Esophagus squamous epithelium (tissue), 5 donors: ENCODE data around the gene SDHB. TPM values are rescaled to one million over a fixed set of nuclear protein-coding genes. Genes with fewer than 3 reads are reported as not detected.

Source experiments
- DNase-seq: peaks from one replicate; lab custom pipeline; 2025; lab: John Stamatoyannopoulos, UW
- H3K27ac ChIP-seq, 4 donors: fragments of 200-600 bp; sonication (generic); one replicate each; pipeline ENCODE4 v1.5.1; 2016 to 2019; ENCODE audit warnings: mild to moderate bottlenecking in 1 of 4
- H3K27me3 ChIP-seq, 4 donors: fragments of 200-600 bp; sonication (generic); 1 replicate in 3 of 4; 2 replicates in 1 of 4; pipeline versions ENCODE4 v1.5.1 to v1.6.0; 2017 to 2021; ENCODE audit warnings: antibody characterized with exemption in 1 of 4
- H3K36me3 ChIP-seq, 3 donors: fragments of 200-600 bp; sonication (generic); one replicate each; pipeline ENCODE4 v1.5.1; 2016 to 2019
- H3K4me1 ChIP-seq, 3 donors: fragments of 200-600 bp; sonication (generic); one replicate each; pipeline ENCODE4 v1.5.1; 2017 to 2019
- H3K4me3 ChIP-seq, 4 donors: fragments of 200-600 bp; sonication (generic); 1 replicate in 3 of 4; 2 replicates in 1 of 4; pipeline ENCODE4 v1.5.1; 2016 to 2019; ENCODE audit warnings: mild to moderate bottlenecking in 2 of 4, moderate library complexity in 1 of 4
- H3K9me3 ChIP-seq, 3 donors: fragments of 200-600 bp; sonication (generic); one replicate each; pipeline ENCODE4 v1.5.1; 2016 to 2019
- POLR2A ChIP-seq, 4 donors: fragments of 450-650 bp; IDR thresholded peaks; one replicate each; pipeline ENCODE4 v1.6.1; 2017; ENCODE audit warnings: antibody characterized with exemption in 4 of 4, mild to moderate bottlenecking in 4 of 4, moderate library complexity in 3 of 4
- WGBS, 2 donors: methylation state at CpG; one replicate each; pipeline ENCODE4 v1.1.5; 2018; 5-methylcytosine and 5-hydroxymethylcytosine counted together
- intact Hi-C: fragments of 100-400 bp; cut with DNase I; formaldehyde crosslinking; loops from one replicate; pipeline ENCODE4 v1.15.0; 2022
- total RNA-seq, 4 donors: library from RNA; depleted of rRNA; stranded (reverse); fragments of >200 nt; gene quantifications; one replicate each; pipeline ENCODE4 v1.1.0, GENCODE V29; 2016
- TF ChIP-seq, protein P1 (sequence below), 6 experiments: fragments of 450-650 bp in 4 of 6; fragments of 200-600 bp in 2 of 6; sonication (generic) in 2 of 6; IDR thresholded peaks; one replicate each; pipeline ENCODE4 v1.5.1; 2016 to 2019; ENCODE audit warnings: antibody characterized with exemption in 6 of 6, mild to moderate bottlenecking in 4 of 6, moderate library complexity in 4 of 6
- donor health status: DM: yes; HTN: yes; CAD: no.

SDHB gene
- total RNA-seq, 4 donors from 2014 or later, result 78.4 to 137 (median 119) TPM

DNA sequence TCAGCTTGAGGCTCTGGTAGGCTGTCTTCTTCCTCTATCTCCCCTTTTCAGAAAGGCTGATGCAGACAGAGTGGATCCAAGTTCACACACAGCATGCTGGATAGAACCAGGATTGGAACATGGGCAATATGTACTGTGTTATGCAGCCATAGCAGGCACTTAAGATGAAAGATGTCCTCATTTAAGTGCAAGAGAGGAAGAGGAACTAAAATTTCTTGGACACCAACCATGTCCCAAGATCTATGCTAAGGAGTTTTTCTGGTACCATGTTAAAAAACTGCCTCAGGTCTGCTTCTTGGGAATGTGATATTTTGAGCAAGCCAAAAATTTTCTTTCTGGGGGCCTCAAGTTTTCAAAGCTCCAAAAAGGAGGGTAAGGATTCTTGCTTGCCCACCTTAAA lies 1.2 kb downstream of the SDHB start:
- DNase-seq, result no peak
- Histone ChIP-seq H3K27ac (peak overlapping the region; percentile 91 to 98 (median 93)), H3K4me1 (peaks cover 11 to 45% (median 11%) of the 10 kb centered on the region in 3 donors), H3K27me3 (no peaks in the 10 kb centered on the region), H3K9me3 (no peaks in the 10 kb centered on the region), H3K4me3 (peak overlapping the region; percentile 74 to 94 (median 76)), H3K36me3 (peaks cover 0 to 40% (median 6%) of the 10 kb centered on the region in 3 donors)
- TF ChIP-seq, protein P1, sequence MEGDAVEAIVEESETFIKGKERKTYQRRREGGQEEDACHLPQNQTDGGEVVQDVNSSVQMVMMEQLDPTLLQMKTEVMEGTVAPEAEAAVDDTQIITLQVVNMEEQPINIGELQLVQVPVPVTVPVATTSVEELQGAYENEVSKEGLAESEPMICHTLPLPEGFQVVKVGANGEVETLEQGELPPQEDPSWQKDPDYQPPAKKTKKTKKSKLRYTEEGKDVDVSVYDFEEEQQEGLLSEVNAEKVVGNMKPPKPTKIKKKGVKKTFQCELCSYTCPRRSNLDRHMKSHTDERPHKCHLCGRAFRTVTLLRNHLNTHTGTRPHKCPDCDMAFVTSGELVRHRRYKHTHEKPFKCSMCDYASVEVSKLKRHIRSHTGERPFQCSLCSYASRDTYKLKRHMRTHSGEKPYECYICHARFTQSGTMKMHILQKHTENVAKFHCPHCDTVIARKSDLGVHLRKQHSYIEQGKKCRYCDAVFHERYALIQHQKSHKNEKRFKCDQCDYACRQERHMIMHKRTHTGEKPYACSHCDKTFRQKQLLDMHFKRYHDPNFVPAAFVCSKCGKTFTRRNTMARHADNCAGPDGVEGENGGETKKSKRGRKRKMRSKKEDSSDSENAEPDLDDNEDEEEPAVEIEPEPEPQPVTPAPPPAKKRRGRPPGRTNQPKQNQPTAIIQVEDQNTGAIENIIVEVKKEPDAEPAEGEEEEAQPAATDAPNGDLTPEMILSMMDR (IDR thresholded peaks at IDR 0.05), result no peak
- TF ChIP-seq POLR2A (IDR thresholded peaks at IDR 0.05), result no peak
- intact Hi-C loops, result no loop called here

DNA sequence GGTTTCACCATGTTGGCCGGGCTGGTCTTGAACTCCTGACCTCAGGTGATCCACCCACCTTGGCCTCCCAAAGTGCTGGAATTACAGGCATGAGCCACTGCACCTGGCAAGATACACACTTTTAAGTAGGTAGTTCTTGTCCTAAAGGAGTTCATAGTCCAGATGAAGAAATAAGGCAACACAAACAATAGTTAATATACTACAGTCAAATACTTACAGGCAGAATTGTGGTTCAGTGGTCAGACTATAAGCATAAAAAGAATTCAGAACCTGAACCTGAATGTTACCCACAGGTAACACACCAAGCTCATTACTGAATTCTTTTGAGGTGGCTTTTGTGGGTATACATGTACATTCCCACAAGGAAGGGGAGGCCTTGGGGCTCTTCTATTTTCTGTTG lies 1.8 kb downstream of the SDHB start:
- TF ChIP-seq, protein P1 (IDR thresholded peaks at IDR 0.05), result no peak
- H3K36me3 ChIP-seq, result peaks cover 0 to 46% (median 6%) of the 10 kb centered on the region in 3 donors
- no peak for DNase-seq
- 63 to 100% methylated on average over 1 of the region's 1 CpG for WGBS, 2 donors
- H3K27me3 ChIP-seq, result no peaks in the 10 kb centered on the region
- H3K4me1 ChIP-seq, result peaks cover 11 to 45% (median 11%) of the 10 kb centered on the region in 3 donors
- intact Hi-C loops, result no loop called here
- no peaks in the 10 kb centered on the region for H3K9me3 ChIP-seq
- no peak overlapping the region for H3K4me3 ChIP-seq
- peak overlapping the region in 2 of 4 donors; percentile 94 to 98 for H3K27ac ChIP-seq

DNA sequence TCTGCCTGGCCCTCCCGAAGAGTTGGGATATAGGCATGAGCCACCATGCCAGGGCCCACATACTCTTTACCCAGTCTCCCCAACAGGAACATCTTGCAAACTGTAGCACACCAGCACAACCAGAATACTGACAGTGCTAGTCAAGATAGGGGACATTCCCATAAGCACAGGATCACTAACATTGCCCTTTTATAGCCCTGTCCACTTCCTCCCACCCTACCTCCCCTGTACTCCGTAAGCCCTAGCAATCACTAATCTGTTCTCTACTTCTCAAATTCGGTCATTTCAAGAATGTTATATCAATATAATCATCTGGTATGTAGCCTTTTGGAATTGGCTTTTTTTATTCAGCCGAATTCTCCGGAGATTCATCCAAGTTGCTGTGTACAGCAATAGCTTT lies 5.9 kb downstream of the SDHB start:
- TF ChIP-seq POLR2A (IDR thresholded peaks at IDR 0.05), result no peak
- TF ChIP-seq, protein P1 (IDR thresholded peaks at IDR 0.05), result no peak
- Histone ChIP-seq H3K27me3 (no peaks in the 10 kb centered on the region), H3K4me1 (peaks cover 11 to 43% (median 16%) of the 10 kb centered on the region in 3 donors), H3K4me3 (no peak overlapping the region), H3K27ac (no peak overlapping the region), H3K9me3 (no peaks in the 10 kb centered on the region), H3K36me3 (peaks cover 10 to 72% (median 20%) of the 10 kb centered on the region in 3 donors)
- intact Hi-C loops, result no loop called here
- DNase-seq, result no peak
- 89 to 92% methylated on average over 5 of the region's 5 CpGs for WGBS, 2 donors

DNA sequence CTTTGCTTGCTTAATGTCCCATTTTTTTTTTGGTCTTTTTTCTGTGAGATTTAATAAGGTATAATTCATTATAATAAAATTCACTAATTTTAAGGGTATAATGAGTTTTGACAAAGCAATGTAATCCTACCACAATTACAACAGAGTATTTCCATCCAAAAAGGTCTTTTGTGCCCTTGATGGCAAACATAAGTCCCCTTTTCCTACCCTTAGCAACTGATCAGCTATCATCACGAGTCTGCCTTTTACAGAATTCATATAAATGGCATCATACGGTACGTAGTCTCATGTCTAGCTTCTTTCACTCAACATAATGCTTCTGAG lies 7.5 kb downstream of the SDHB start:
- TF ChIP-seq, protein P1 (IDR thresholded peaks at IDR 0.05), result no peak
- TF ChIP-seq POLR2A (IDR thresholded peaks at IDR 0.05), result no peak
- no peak for DNase-seq
- Histone ChIP-seq H3K27ac (peak overlapping the region in 1 of 4 donors; percentile 57), H3K36me3 (peaks cover 10 to 77% (median 28%) of the 10 kb centered on the region in 3 donors), H3K27me3 (no peaks in the 10 kb centered on the region), H3K4me1 (peaks cover 4 to 27% (median 7%) of the 10 kb centered on the region in 3 donors), H3K4me3 (no peak overlapping the region), H3K9me3 (no peaks in the 10 kb centered on the region)
- 62 to 63% methylated on average over 3 of the region's 3 CpGs for WGBS, 2 donors
- intact Hi-C loops, result no loop called here

DNA sequence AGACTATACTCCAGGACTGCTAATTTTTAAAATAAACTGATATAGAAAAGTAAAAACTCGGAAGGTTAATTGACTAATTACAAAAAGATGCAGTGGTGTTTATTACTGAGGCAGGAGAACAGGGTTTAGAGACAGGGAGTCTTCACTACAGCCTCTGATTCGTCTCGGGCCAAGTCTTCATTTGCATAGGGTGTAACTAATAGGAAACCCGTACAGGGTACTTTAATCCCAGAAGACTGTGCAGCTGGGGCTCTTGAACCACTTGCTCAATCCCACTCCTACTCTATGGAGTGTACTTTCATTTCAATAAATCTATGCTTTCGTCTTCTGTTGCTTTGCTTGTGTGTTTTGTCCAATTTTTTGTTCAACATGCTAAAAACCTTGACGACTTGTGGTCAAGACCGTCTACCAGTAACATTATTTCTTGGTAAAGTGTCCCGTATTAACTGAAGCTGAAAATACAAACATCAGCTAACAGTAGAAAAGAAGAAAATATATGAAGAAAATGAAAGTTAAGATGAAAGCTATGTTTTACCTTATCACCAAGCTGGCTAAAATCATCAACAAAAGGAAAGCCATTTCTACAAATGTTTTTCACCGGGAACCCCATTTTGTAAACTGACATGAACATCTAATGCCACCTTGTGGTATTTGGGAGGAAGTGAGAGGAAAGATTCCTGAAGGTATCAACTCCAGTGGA lies 8.0 kb downstream of the SDHB start:
- H3K27ac ChIP-seq, result peak overlapping the region in 2 of 4 donors; percentile 57 to 62
- H3K27me3 ChIP-seq, result no peaks in the 10 kb centered on the region
- no peak for DNase-seq
- TF ChIP-seq, protein P1 (IDR thresholded peaks at IDR 0.05), result peak; percentile 38 to 84 (median 72)
- no peak for TF ChIP-seq POLR2A (IDR thresholded peaks at IDR 0.05)
- H3K36me3 ChIP-seq, result peaks cover 10 to 77% (median 29%) of the 10 kb centered on the region in 3 donors
- intact Hi-C loops, result no loop called here
- peak overlapping the region in 2 of 4 donors; percentile 18 to 45 for H3K4me3 ChIP-seq
- 29 to 38% methylated on average over 9 of the region's 9 CpGs for WGBS, 2 donors
- no peaks in the 10 kb centered on the region for H3K9me3 ChIP-seq
- H3K4me1 ChIP-seq, result peaks cover 4 to 21% (median 7%) of the 10 kb centered on the region in 3 donors
